ENCODE data around the gene PSEN1.

GRCh38 chr14:73105727-73106126 lies 30.6 kb upstream of the PSEN1 start:
- TF ChIP-seq CTCF (IDR thresholded peaks at IDR 0.05 in 2 of 3, conservative IDR thresholded peaks at IDR 0.05 in 1 of 3; ENCODE audit: control insufficient read depth in 2 of 3, extremely low read depth in 1 of 3, insufficient read depth in 1 of 3, low read depth in 3 of 3, low read length in 3 of 3) (no peak), POLR2AphosphoS2 (IDR thresholded peaks at IDR 0.05; ENCODE audit: low read depth, low read length) (no peak), POLR2A (IDR thresholded peaks at IDR 0.05; ENCODE audit: low read depth, low read length) (no peak), SMC3 (IDR thresholded peaks at IDR 0.05; ENCODE audit: borderline replicate concordance, low read length) (no peak), TARDBP (IDR thresholded peaks at IDR 0.05; ENCODE audit: borderline replicate concordance) (no peak), MXI1 (IDR thresholded peaks at IDR 0.05; ENCODE audit: low read depth, low read length) (no peak), FOS (IDR thresholded peaks at IDR 0.05; ENCODE audit: borderline replicate concordance, extremely low read depth, insufficient read length) (no peak), ZBTB40 (IDR thresholded peaks at IDR 0.05; ENCODE audit: borderline replicate concordance) (no peak), EP300 (IDR thresholded peaks at IDR 0.05; ENCODE audit: borderline replicate concordance in 1 of 2, control insufficient read depth in 1 of 2, low read depth in 2 of 2, low read length in 2 of 2) (no peak), E2F8 (IDR thresholded peaks at IDR 0.05; ENCODE audit: low read depth, partially characterized antibody) (no peak), TBL1XR1 (IDR thresholded peaks at IDR 0.05; ENCODE audit: low read depth, low read length) (no peak), EZH2 (IDR thresholded peaks at IDR 0.05; ENCODE audit: borderline replicate concordance, control insufficient read depth, low read depth, low read length) (no peak), MYC (IDR thresholded peaks at IDR 0.05; ENCODE audit: insufficient read depth, insufficient read length, insufficient replicate concordance, low read length, severe bottlenecking) (no peak), ZBTB33 (IDR thresholded peaks at IDR 0.05) (no peak)

Data from GM12878 (cell line).